Hepatocyte (in vitro differentiated cells): ENCODE measurements around the gene STK4.

ENCODE experiments used
- EZH2 ChIP-seq: fragments of 200-600 bp; sonication (generic); IDR thresholded peaks from 2 replicates; pipeline ENCODE4 v1.6.1; 2016; ENCODE audit warnings: antibody characterized with exemption, mild to moderate bottlenecking, borderline replicate concordance
- TF ChIP-seq, protein P1 (sequence below): fragments of 200-600 bp; sonication (generic); IDR thresholded peaks from 2 replicates; pipeline ENCODE4 v1.5.1; 2016; ENCODE audit warnings: antibody characterized with exemption, mild to moderate bottlenecking; ENCODE audit not compliant: poor library complexity

GRCh38 chr20:45085867-45086266, 119.6 kb downstream of the STK4 start:
- TF ChIP-seq, protein P1, sequence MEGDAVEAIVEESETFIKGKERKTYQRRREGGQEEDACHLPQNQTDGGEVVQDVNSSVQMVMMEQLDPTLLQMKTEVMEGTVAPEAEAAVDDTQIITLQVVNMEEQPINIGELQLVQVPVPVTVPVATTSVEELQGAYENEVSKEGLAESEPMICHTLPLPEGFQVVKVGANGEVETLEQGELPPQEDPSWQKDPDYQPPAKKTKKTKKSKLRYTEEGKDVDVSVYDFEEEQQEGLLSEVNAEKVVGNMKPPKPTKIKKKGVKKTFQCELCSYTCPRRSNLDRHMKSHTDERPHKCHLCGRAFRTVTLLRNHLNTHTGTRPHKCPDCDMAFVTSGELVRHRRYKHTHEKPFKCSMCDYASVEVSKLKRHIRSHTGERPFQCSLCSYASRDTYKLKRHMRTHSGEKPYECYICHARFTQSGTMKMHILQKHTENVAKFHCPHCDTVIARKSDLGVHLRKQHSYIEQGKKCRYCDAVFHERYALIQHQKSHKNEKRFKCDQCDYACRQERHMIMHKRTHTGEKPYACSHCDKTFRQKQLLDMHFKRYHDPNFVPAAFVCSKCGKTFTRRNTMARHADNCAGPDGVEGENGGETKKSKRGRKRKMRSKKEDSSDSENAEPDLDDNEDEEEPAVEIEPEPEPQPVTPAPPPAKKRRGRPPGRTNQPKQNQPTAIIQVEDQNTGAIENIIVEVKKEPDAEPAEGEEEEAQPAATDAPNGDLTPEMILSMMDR: no peak
- no peak for TF ChIP-seq EZH2
